ENCODE results near the gene APLN.

The APLN gene

GRCh38 chrX:129648514-129649267, 6.1 kb downstream of the APLN start:
- no peak for TF ChIP-seq CTCF (conservative IDR thresholded peaks at IDR 0.05; ENCODE audit: low read depth, low read length)
- no peak for DNase-seq (ENCODE audit: low read depth)
- no peak overlapping the region for H3K4me3 ChIP-seq (ENCODE audit: low read length)

GRCh38 chrX:129647418-129648410, 7.0 kb downstream of the APLN start:
- no peak for TF ChIP-seq CTCF (conservative IDR thresholded peaks at IDR 0.05; ENCODE audit: low read depth, low read length)
- no peak for DNase-seq (ENCODE audit: low read depth)
- no peak overlapping the region for H3K4me3 ChIP-seq (ENCODE audit: low read length)

GRCh38 chrX:129646566-129647417, 8.0 kb downstream of the APLN start:
- no peak for TF ChIP-seq CTCF (conservative IDR thresholded peaks at IDR 0.05; ENCODE audit: low read depth, low read length)
- no peak overlapping the region for H3K4me3 ChIP-seq (ENCODE audit: low read length)
- no peak for DNase-seq (ENCODE audit: low read depth)

- no peak for TF ChIP-seq CTCF (conservative IDR thresholded peaks at IDR 0.05; ENCODE audit: low read depth, low read length)
- no peak for DNase-seq (ENCODE audit: low read depth)
Observed at GRCh38 chrX:129642641-129643040, 12.1 kb downstream of the APLN start.

GRCh38 chrX:129641941-129642340, 12.8 kb downstream of the APLN start:
- TF ChIP-seq CTCF (conservative IDR thresholded peaks at IDR 0.05; ENCODE audit: low read depth, low read length) = no peak
- no peak for DNase-seq (ENCODE audit: low read depth)
- no peak overlapping the region for H3K4me3 ChIP-seq (ENCODE audit: low read length)

More at GRCh38 chrX:129642641-129643040, 12.1 kb downstream of the APLN start:
- no peak overlapping the region for H3K4me3 ChIP-seq (ENCODE audit: low read length)

- DNase-seq (ENCODE audit: low read depth) = no peak
- no peak for TF ChIP-seq CTCF (conservative IDR thresholded peaks at IDR 0.05; ENCODE audit: low read depth, low read length)
- H3K4me3 ChIP-seq (ENCODE audit: low read length) = no peak overlapping the region
Observed at GRCh38 chrX:129641469-129641868, 13.3 kb downstream of the APLN start.

Data from retinal pigment epithelial cell (primary cell).